Neural cell (in vitro differentiated cells): ENCODE measurements around the gene VPS35L. TPM values are rescaled to one million over a fixed set of nuclear protein-coding genes. Genes with fewer than 3 reads are reported as not detected.

ENCODE experiments used
- H2AFZ ChIP-seq: fragments of 200-600, 300-800 bp; sonication (generic), shearing (Covaris generic); 2 replicates; pipeline ENCODE4 v1.6.0; 2014; ENCODE audit warnings: low read depth, mild to moderate bottlenecking, antibody characterized with exemption, low read length, moderate library complexity
- H3F3A ChIP-seq: fragments of 200-600 bp; shearing (Covaris generic); 2 replicates; pipeline ENCODE4 v1.6.1; 2016; ENCODE audit warnings: mild to moderate bottlenecking, moderate library complexity, mixed read lengths, antibody characterized with exemption, low read length; ENCODE audit not compliant: insufficient read depth, poor library complexity, severe bottlenecking
- H3K27ac ChIP-seq: fragments of 200-600, 300-800 bp; sonication (generic), shearing (Covaris generic); 2 replicates; pipeline ENCODE4 v1.5.1; 2014; ENCODE audit warnings: mild to moderate bottlenecking, low read length, moderate library complexity
- H3K27me3 ChIP-seq: fragments of 300-800, 200-600 bp; sonication (generic), shearing (Covaris generic); 2 replicates; pipeline ENCODE4 v1.6.0; 2014; ENCODE audit warnings: mild to moderate bottlenecking, low read depth, low read length, moderate library complexity; ENCODE audit not compliant: insufficient read depth
- H3K36me3 ChIP-seq: fragments of 300-800, 200-600 bp; sonication (generic), shearing (Covaris generic); 2 replicates; pipeline ENCODE4 v1.5.1; 2014; ENCODE audit warnings: mild to moderate bottlenecking, antibody characterized with exemption, low read length, moderate library complexity; ENCODE audit not compliant: insufficient read depth
- H3K4me2 ChIP-seq: fragments of 300-800, 200-600 bp; sonication (generic), shearing (Covaris generic); 2 replicates; pipeline ENCODE4 v1.6.0; 2014; ENCODE audit warnings: mild to moderate bottlenecking, low read length
- H3K4me3 ChIP-seq: fragments of 300-800, 200-600 bp; sonication (generic), shearing (Covaris generic); 2 replicates; pipeline ENCODE4 v1.5.1; 2014; ENCODE audit warnings: mild to moderate bottlenecking, low read length, moderate library complexity
- H3K79me2 ChIP-seq: fragments of 200-600 bp; shearing (Covaris generic); replicated peaks from 2 replicates; pipeline ENCODE4 v1.6.0; 2014; ENCODE audit warnings: mild to moderate bottlenecking, low read length, moderate library complexity; ENCODE audit not compliant: insufficient read depth
- H3K9ac ChIP-seq: fragments of 300-800, 200-600 bp; sonication (generic), shearing (Covaris generic); 2 replicates; pipeline ENCODE4 v1.6.1; 2016; ENCODE audit warnings: mild to moderate bottlenecking, low read length, mixed read lengths
- H3K9me2 ChIP-seq: fragments of 200-600 bp; shearing (Covaris generic); 2 replicates; pipeline ENCODE4 v1.6.1; 2016; ENCODE audit warnings: mild to moderate bottlenecking, low read length, mixed read lengths; ENCODE audit not compliant: insufficient read depth
- H3K9me3 ChIP-seq: fragments of 200-600, 300-800 bp; sonication (generic), shearing (Covaris generic); 2 replicates; pipeline ENCODE4 v1.6.1; 2016; ENCODE audit warnings: mild to moderate bottlenecking, mixed run types, low read length, moderate library complexity, mixed read lengths
- H4K20me1 ChIP-seq: fragments of 200-600 bp; shearing (Covaris generic); 2 replicates; pipeline ENCODE4 v1.6.1; 2016; ENCODE audit warnings: mild to moderate bottlenecking, mixed run types; ENCODE audit not compliant: insufficient read depth
- EP300 ChIP-seq: fragments of 450-650 bp; conservative IDR thresholded peaks from 2 replicates; pipeline ENCODE4 v1.6.1; 2014; ENCODE audit warnings: antibody characterized with exemption, mild to moderate bottlenecking, moderate library complexity; ENCODE audit not compliant: poor library complexity, severe bottlenecking
- EZH2 ChIP-seq: fragments of 200-600, 300-800 bp; shearing (Covaris generic), sonication (generic); IDR thresholded peaks from 2 replicates; pipeline ENCODE4 v1.6.1; 2014; ENCODE audit warnings: antibody characterized with exemption, low read length, borderline replicate concordance, mild to moderate bottlenecking; ENCODE audit not compliant: insufficient read depth, poor library complexity, severe bottlenecking
- MXI1 ChIP-seq: fragments of 450-650 bp; conservative IDR thresholded peaks from 2 replicates; pipeline ENCODE4 v1.6.1; 2014; ENCODE audit warnings: antibody characterized with exemption, mild to moderate bottlenecking; ENCODE audit not compliant: poor library complexity, severe bottlenecking
- POLR2AphosphoS5 ChIP-seq: IDR thresholded peaks from 2 replicates; pipeline ENCODE4 v1.6.1; 2012
- RAD21 ChIP-seq: fragments of 450-650 bp; conservative IDR thresholded peaks from 2 replicates; pipeline ENCODE4 v1.6.1; 2014; ENCODE audit warnings: antibody characterized with exemption, mild to moderate bottlenecking, moderate library complexity
- REST ChIP-seq: IDR thresholded peaks from 2 replicates; pipeline ENCODE4 v1.6.1; 2012; ENCODE audit warnings: borderline replicate concordance
- SMC3 ChIP-seq: fragments of 450-650 bp; conservative IDR thresholded peaks from 2 replicates; pipeline ENCODE4 v1.6.1; 2014; ENCODE audit warnings: antibody characterized with exemption, mild to moderate bottlenecking, moderate library complexity; ENCODE audit not compliant: poor library complexity
- TAF1 ChIP-seq: IDR thresholded peaks from 2 replicates; pipeline ENCODE4 v1.6.1; 2012; ENCODE audit warnings: low read depth
- polyA plus RNA-seq: library from polyadenylated mRNA; depleted of rRNA; stranded (reverse); fragments of >200 nt; gene quantifications from 2 replicates; pipeline ENCODE4 v1.2.3, GENCODE V29; 2014
- TF ChIP-seq, protein P1 (sequence below): fragments of 450-650 bp; IDR thresholded peaks from 2 replicates; pipeline ENCODE4 v1.5.1; 2014; ENCODE audit warnings: antibody characterized with exemption, mild to moderate bottlenecking, moderate library complexity; ENCODE audit not compliant: poor library complexity, severe bottlenecking

VPS35L gene
- polyA plus RNA-seq, 1 donor from 2014 or later: 29.8 TPM

- H3K79me2 ChIP-seq: peaks cover 1% of the 10 kb centered on the region
- TF ChIP-seq TAF1 (no peak), MXI1 (no peak), RAD21 (no peak), SMC3 (no peak), EZH2 (no peak), REST (no peak), POLR2AphosphoS5 (no peak), EP300 (no peak)
- TF ChIP-seq, protein P1, sequence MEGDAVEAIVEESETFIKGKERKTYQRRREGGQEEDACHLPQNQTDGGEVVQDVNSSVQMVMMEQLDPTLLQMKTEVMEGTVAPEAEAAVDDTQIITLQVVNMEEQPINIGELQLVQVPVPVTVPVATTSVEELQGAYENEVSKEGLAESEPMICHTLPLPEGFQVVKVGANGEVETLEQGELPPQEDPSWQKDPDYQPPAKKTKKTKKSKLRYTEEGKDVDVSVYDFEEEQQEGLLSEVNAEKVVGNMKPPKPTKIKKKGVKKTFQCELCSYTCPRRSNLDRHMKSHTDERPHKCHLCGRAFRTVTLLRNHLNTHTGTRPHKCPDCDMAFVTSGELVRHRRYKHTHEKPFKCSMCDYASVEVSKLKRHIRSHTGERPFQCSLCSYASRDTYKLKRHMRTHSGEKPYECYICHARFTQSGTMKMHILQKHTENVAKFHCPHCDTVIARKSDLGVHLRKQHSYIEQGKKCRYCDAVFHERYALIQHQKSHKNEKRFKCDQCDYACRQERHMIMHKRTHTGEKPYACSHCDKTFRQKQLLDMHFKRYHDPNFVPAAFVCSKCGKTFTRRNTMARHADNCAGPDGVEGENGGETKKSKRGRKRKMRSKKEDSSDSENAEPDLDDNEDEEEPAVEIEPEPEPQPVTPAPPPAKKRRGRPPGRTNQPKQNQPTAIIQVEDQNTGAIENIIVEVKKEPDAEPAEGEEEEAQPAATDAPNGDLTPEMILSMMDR: no peak
Measured at GRCh38 chr16:19707569-19708295, 152.2 kb downstream of the VPS35L start.

GRCh38 chr16:19708296-19709205, 153.0 kb downstream of the VPS35L start:
- TF ChIP-seq TAF1 (no peak), EZH2 (no peak), RAD21 (no peak)
- TF ChIP-seq, protein P1: no peak
- Histone ChIP-seq H3K4me3 (no peak overlapping the region), H2AFZ (no peak overlapping the region), H4K20me1 (no peaks in the 10 kb centered on the region), H3K4me2 (no peak overlapping the region), H3F3A (no peaks in the 10 kb centered on the region), H3K9me2 (no peaks in the 10 kb centered on the region), H3K9me3 (no peaks in the 10 kb centered on the region), H3K27me3 (no peaks in the 10 kb centered on the region), H3K27ac (no peak overlapping the region), H3K36me3 (peaks cover 7% of the 10 kb centered on the region), H3K79me2 (peaks cover 6% of the 10 kb centered on the region), H3K9ac (no peak overlapping the region)

More at GRCh38 chr16:19707569-19708295, 152.2 kb downstream of the VPS35L start:
- H3F3A ChIP-seq: no peaks in the 10 kb centered on the region
- peaks cover 7% of the 10 kb centered on the region for H3K36me3 ChIP-seq
- H3K9me2 ChIP-seq: no peaks in the 10 kb centered on the region
- no peak overlapping the region for H2AFZ ChIP-seq
- H3K27ac ChIP-seq: no peak overlapping the region
- no peaks in the 10 kb centered on the region for H3K9me3 ChIP-seq
- H3K27me3 ChIP-seq: no peaks in the 10 kb centered on the region
- no peak overlapping the region for H3K9ac ChIP-seq
- H3K4me2 ChIP-seq: no peak overlapping the region
- H4K20me1 ChIP-seq: no peaks in the 10 kb centered on the region
- H3K4me3 ChIP-seq: no peak overlapping the region
